Measurements from ENCODE around the gene DDR2. TPM values are rescaled to one million over a fixed set of nuclear protein-coding genes. Genes with fewer than 3 reads are reported as not detected.
"Not testable (repeated sequence)": the region's sequence is repeated elsewhere in the genome, so short reads cannot be mapped to it uniquely, and the experiment has no call there.

The DDR2 gene
- total and polyA plus RNA-seq, 2 experiments from 2014 or later: 94.7 to 196 TPM

DNA sequence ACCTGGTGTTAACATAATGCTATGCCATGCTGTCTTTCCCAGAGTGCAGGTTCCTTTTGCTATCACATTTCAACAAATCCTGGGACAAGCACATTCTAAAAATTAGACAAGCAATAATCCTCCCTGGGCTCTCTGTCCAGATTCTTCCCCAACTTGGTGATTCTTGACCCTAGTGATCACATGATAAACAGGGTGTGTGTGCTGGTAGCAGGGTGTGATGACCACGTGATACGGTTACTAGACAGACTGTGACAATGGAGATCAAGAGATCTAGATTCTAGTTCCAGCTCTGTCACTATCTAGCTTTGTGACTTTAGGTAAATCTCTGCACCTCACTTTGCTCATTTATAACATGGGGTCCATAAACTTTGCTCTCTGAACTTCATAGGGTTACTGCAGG, 96.3 kb downstream of the DDR2 start:
- H3K9me3 ChIP-seq (ENCODE audit: low read depth): no peaks in the 10 kb centered on the region
- no peak for DNase-seq
- in situ Hi-C loops (cut with MboI): no loop called here
- H3K27ac ChIP-seq: no peak overlapping the region
- H3F3A ChIP-seq (ENCODE audit: insufficient read depth): peaks cover 21% of the 10 kb centered on the region; the same call in 1 of the 2 replicates
- no peak overlapping the region for H3K4me3 ChIP-seq
- TF ChIP-seq EZH2 (IDR thresholded peaks at IDR 0.05; ENCODE audit: insufficient read depth, poor library complexity, severe bottlenecking): no peak
- TF ChIP-seq EZH2phosphoT487 (IDR thresholded peaks at IDR 0.05; ENCODE audit: insufficient read depth, low read depth): no peak
- H3K27me3 ChIP-seq (replicated peaks; ENCODE audit: insufficient read depth): no peaks in the 10 kb centered on the region
- H3K4me1 ChIP-seq (ENCODE audit: insufficient read depth): peaks cover 20% of the 10 kb centered on the region; the same call in 1 of the 2 replicates
- H3K9me2 ChIP-seq (ENCODE audit: insufficient read depth): no peaks in the 10 kb centered on the region
- H3K36me3 ChIP-seq (ENCODE audit: low read depth): peaks cover 19% of the 10 kb centered on the region
- WGBS, 2 experiments (ENCODE audit: low coverage in 1 of 2, low lambda C conversion rate in 2 of 2, missing lambda C conversion rate in 2 of 2): 92 to 98% methylated on average over 2 of the region's 2 CpGs
- H2AFZ ChIP-seq: no peak overlapping the region
- H3K4me2 ChIP-seq (ENCODE audit: unreplicated experiment): no peak overlapping the region
- 0 out of 2 replicates have a peak, but pooled peaks cover 3% of the 10 kb centered on the region for H4K20me1 ChIP-seq (ENCODE audit: insufficient read depth)
- no peak overlapping the region for H3K9ac ChIP-seq
- peaks cover 87% of the 10 kb centered on the region for H3K79me2 ChIP-seq (ENCODE audit: insufficient read depth)

DNA sequence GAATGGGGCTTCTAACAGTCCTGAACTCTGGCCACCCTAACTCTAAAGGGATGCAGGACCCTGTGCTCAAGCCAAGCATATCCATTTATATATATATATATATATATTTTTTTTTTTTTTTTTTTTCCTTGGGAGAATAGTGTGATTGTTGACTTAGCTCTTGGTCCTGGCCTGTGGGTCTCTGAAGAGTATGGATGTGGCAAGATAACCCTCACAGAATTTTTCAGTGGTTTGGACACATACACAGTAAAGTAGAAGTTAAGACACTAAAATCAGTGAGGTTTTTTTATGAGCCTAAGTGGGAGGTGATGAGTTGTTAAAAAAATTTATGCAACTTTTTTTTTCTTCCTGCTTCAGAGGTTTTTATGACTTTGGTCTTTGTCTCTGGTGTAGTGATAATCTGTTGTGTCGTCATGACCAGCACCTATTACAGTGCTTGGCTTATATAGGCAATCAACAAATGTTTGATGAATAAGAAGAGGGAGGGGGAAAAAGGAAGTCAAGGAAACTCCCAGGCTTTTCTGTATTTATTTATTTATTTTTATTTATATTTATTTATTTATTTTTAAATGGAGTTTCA, 97.0 kb downstream of the DDR2 start:
- H3K36me3 ChIP-seq (ENCODE audit: low read depth): peaks cover 22% of the 10 kb centered on the region
- WGBS, 2 experiments (ENCODE audit: low coverage in 1 of 2, low lambda C conversion rate in 2 of 2, missing lambda C conversion rate in 2 of 2): no CpG with 5 or more reads among the region's 1 CpG
- in situ Hi-C loops (cut with MboI); H3K9me2 ChIP-seq (ENCODE audit: insufficient read depth); H3K27me3 ChIP-seq (replicated peaks; ENCODE audit: insufficient read depth); H3K4me3 ChIP-seq; H3K9me3 ChIP-seq (ENCODE audit: low read depth); H3K4me2 ChIP-seq (ENCODE audit: unreplicated experiment); DNase-seq; H3K27ac ChIP-seq; H3K9ac ChIP-seq; H2AFZ ChIP-seq; H4K20me1 ChIP-seq (ENCODE audit: insufficient read depth): not testable (repeated sequence)
- peaks cover 23% of the 10 kb centered on the region; the same call in 1 of the 2 replicates for H3K4me1 ChIP-seq (ENCODE audit: insufficient read depth)
- H3K79me2 ChIP-seq (ENCODE audit: insufficient read depth): peaks cover 87% of the 10 kb centered on the region
- peaks cover 21% of the 10 kb centered on the region; the same call in 1 of the 2 replicates for H3F3A ChIP-seq (ENCODE audit: insufficient read depth)

DNA sequence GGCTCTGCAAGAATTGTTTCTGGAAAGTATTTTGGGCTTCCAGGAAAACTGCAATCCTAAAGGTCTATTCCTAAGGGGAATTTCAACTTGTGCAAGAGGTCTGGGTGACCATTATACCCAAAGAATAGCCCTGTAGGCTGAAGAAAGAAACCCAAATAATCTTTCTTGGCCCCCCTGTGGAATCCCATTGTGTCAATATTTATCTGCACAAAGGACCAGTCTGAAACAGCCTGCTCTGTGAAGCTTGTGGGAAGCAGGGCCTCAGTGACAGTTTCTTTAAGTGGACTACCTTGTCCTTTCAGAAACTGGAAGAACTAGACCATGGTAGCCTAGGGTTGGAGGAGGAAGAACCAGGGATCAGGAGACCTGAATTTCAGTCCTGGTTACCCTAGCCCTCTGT, 99.8 kb downstream of the DDR2 start:
- in situ Hi-C loops (cut with MboI): no loop called here
- no peak overlapping the region for H3K9ac ChIP-seq
- H3K27ac ChIP-seq: no peak overlapping the region
- H3K4me3 ChIP-seq: no peak overlapping the region
- peaks cover 87% of the 10 kb centered on the region for H3K79me2 ChIP-seq (ENCODE audit: insufficient read depth)
- TF ChIP-seq EZH2 (IDR thresholded peaks at IDR 0.05; ENCODE audit: insufficient read depth, poor library complexity, severe bottlenecking) (no peak), EZH2phosphoT487 (IDR thresholded peaks at IDR 0.05; ENCODE audit: insufficient read depth, low read depth) (no peak)
- H3K4me1 ChIP-seq (ENCODE audit: insufficient read depth): peaks cover 10% of the 10 kb centered on the region; the same call in 1 of the 2 replicates
- no peaks in the 10 kb centered on the region for H3K27me3 ChIP-seq (replicated peaks; ENCODE audit: insufficient read depth)
- H3K36me3 ChIP-seq (ENCODE audit: low read depth): peaks cover 34% of the 10 kb centered on the region
- H4K20me1 ChIP-seq (ENCODE audit: insufficient read depth): no peaks in the 10 kb centered on the region
- 0 out of 2 replicates have a peak, but pooled peaks cover 8% of the 10 kb centered on the region for H3F3A ChIP-seq (ENCODE audit: insufficient read depth)
- DNase-seq: no peak
- no peak overlapping the region for H3K4me2 ChIP-seq (ENCODE audit: unreplicated experiment)
- H3K9me3 ChIP-seq (ENCODE audit: low read depth): no peaks in the 10 kb centered on the region
- no peak overlapping the region for H2AFZ ChIP-seq
- H3K9me2 ChIP-seq (ENCODE audit: insufficient read depth): no peaks in the 10 kb centered on the region

- H4K20me1 ChIP-seq (ENCODE audit: insufficient read depth): no peaks in the 10 kb centered on the region
- no peak overlapping the region for H3K27ac ChIP-seq
- peaks cover 82% of the 10 kb centered on the region for H3K79me2 ChIP-seq (ENCODE audit: insufficient read depth)
- H3K9me3 ChIP-seq (ENCODE audit: low read depth): no peaks in the 10 kb centered on the region
- no peak overlapping the region for H2AFZ ChIP-seq
- no peak overlapping the region for H3K4me2 ChIP-seq (ENCODE audit: unreplicated experiment)
- peaks cover 10% of the 10 kb centered on the region; the same call in 1 of the 2 replicates for H3K4me1 ChIP-seq (ENCODE audit: insufficient read depth)
- H3K9ac ChIP-seq: no peak overlapping the region
- H3K9me2 ChIP-seq (ENCODE audit: insufficient read depth): no peaks in the 10 kb centered on the region
- TF ChIP-seq EZH2phosphoT487 (IDR thresholded peaks at IDR 0.05; ENCODE audit: insufficient read depth, low read depth) (no peak), EZH2 (IDR thresholded peaks at IDR 0.05; ENCODE audit: insufficient read depth, poor library complexity, severe bottlenecking) (no peak)
- 40 to 42% methylated on average over 8 of the region's 8 CpGs for WGBS, 2 experiments (ENCODE audit: low coverage in 1 of 2, low lambda C conversion rate in 2 of 2, missing lambda C conversion rate in 2 of 2)
- no peak for DNase-seq
- H3K36me3 ChIP-seq (ENCODE audit: low read depth): peaks cover 34% of the 10 kb centered on the region
- H3K27me3 ChIP-seq (replicated peaks; ENCODE audit: insufficient read depth): no peaks in the 10 kb centered on the region
- H3K4me3 ChIP-seq: no peak overlapping the region
- in situ Hi-C loops (cut with MboI): no loop called here
- 0 out of 2 replicates have a peak, but pooled peaks cover 8% of the 10 kb centered on the region for H3F3A ChIP-seq (ENCODE audit: insufficient read depth)
Measured at GRCh38 chr1:162732566-162733335, 100.5 kb downstream of the DDR2 start.
